Neuronal stem cell (in vitro differentiated cells): ENCODE results near the gene APLP2.

Experiments used
- DNase-seq: peaks from one replicate; pipeline ENCODE4 v3.0.0-alpha.2; 2013; ENCODE audit warnings: low spot score
- H2AFZ ChIP-seq: one replicate; pipeline ENCODE4 v1.6.1; 2013; ENCODE audit warnings: mild to moderate bottlenecking, low read length, inconsistent platforms
- H2AK5ac ChIP-seq: 2 replicates; pipeline ENCODE4 v1.6.1; 2013; ENCODE audit warnings: low read depth, mild to moderate bottlenecking, inconsistent platforms, low read length, moderate library complexity, mixed read lengths
- H2BK120ac ChIP-seq: 2 replicates; pipeline ENCODE4 v1.6.1; 2013; ENCODE audit warnings: low read depth, mild to moderate bottlenecking, inconsistent platforms, low read length, moderate library complexity, mixed read lengths
- H2BK12ac ChIP-seq: one replicate; pipeline ENCODE4 v1.6.1; 2013; ENCODE audit warnings: low read length, inconsistent platforms
- H2BK15ac ChIP-seq: 2 replicates; pipeline ENCODE4 v1.6.1; 2013; ENCODE audit warnings: mild to moderate bottlenecking, low read length, inconsistent platforms, mixed read lengths
- H2BK5ac ChIP-seq: one replicate; pipeline ENCODE4 v1.6.1; 2013; ENCODE audit warnings: inconsistent platforms, mild to moderate bottlenecking, low read length, moderate library complexity
- H3K14ac ChIP-seq: one replicate; pipeline ENCODE4 v1.6.1; 2013; ENCODE audit warnings: low read length, inconsistent platforms
- H3K18ac ChIP-seq: 2 replicates; pipeline ENCODE4 v1.6.1; 2013; ENCODE audit warnings: low read length, inconsistent platforms
- H3K23ac ChIP-seq: 2 replicates; pipeline ENCODE4 v1.6.1; 2013; ENCODE audit warnings: low read depth, mild to moderate bottlenecking, mixed read lengths, low read length, inconsistent platforms; ENCODE audit not compliant: poor library complexity
- H3K27ac ChIP-seq: replicated peaks from 3 replicates; pipeline ENCODE4 v1.5.1; 2013; ENCODE audit warnings: low read length, inconsistent platforms
- H3K27me3 ChIP-seq, 3 experiments: 2 replicates each; pipeline ENCODE4 v1.6.1; 2013; ENCODE audit warnings: low read length in 3 of 3, mild to moderate bottlenecking in 2 of 3, inconsistent platforms in 1 of 3, low read depth in 1 of 3, mixed read lengths in 1 of 3, moderate library complexity in 1 of 3; ENCODE audit not compliant: control insufficient read depth in 3 of 3, insufficient read depth in 3 of 3
- H3K36me3 ChIP-seq, 2 donors: replicated peaks in 1 of 2; 2 replicates each; pipeline ENCODE4 v1.6.1; 2013; ENCODE audit warnings: low read length in 2 of 2; ENCODE audit not compliant: control insufficient read depth in 2 of 2, insufficient read depth in 2 of 2
- H3K4ac ChIP-seq: 2 replicates; pipeline ENCODE4 v1.6.1; 2013; ENCODE audit warnings: inconsistent platforms, mild to moderate bottlenecking, low read length, moderate library complexity
- H3K4me1 ChIP-seq, 2 donors: 1 replicate in 1 of 2; 2 replicates in 1 of 2; pipeline ENCODE4 v1.6.1; 2013; ENCODE audit warnings: low read length in 2 of 2, low read depth in 1 of 2; ENCODE audit not compliant: control insufficient read depth in 2 of 2, insufficient read depth in 1 of 2
- H3K4me2 ChIP-seq: one replicate; pipeline ENCODE4 v1.6.1; 2013; ENCODE audit warnings: mild to moderate bottlenecking, low read length, inconsistent platforms; ENCODE audit not compliant: insufficient read depth, poor library complexity, severe bottlenecking
- H3K4me3 ChIP-seq, 2 donors: 2 replicates each; pipeline ENCODE4 v1.5.1; 2013; ENCODE audit warnings: low read length in 2 of 2, mild to moderate bottlenecking in 2 of 2, inconsistent platforms in 1 of 2, moderate library complexity in 1 of 2
- H3K79me1 ChIP-seq: one replicate; pipeline ENCODE4 v1.6.1; 2013; ENCODE audit warnings: low read depth, mild to moderate bottlenecking, inconsistent platforms, low read length, moderate library complexity
- H3K9ac ChIP-seq: one replicate; pipeline ENCODE4 v1.6.1; 2013; ENCODE audit warnings: mild to moderate bottlenecking, low read depth, low read length, inconsistent platforms; ENCODE audit not compliant: poor library complexity
- H3K9me3 ChIP-seq, 2 donors: replicated peaks in 1 of 2; 2 replicates each; pipeline versions ENCODE3 to v1.6.1; 2013; ENCODE audit warnings: low read length in 2 of 2, mild to moderate bottlenecking in 2 of 2, inconsistent platforms in 1 of 2, low read depth in 1 of 2, mixed read lengths in 1 of 2, moderate library complexity in 1 of 2; ENCODE audit not compliant: control insufficient read depth in 2 of 2, insufficient read depth in 1 of 2
- H4K8ac ChIP-seq: one replicate; pipeline ENCODE4 v1.6.1; 2013; ENCODE audit warnings: low read depth, mild to moderate bottlenecking, inconsistent platforms, low read length, moderate library complexity
- H4K91ac ChIP-seq: one replicate; pipeline ENCODE4 v1.6.1; 2013; ENCODE audit warnings: low read length, low read depth, mild to moderate bottlenecking, inconsistent platforms; ENCODE audit not compliant: poor library complexity
- WGBS, 2 donors: extraction: QIAGEN DNeasy Blood & Tissue Kit; methylation state at CpG; one replicate each; pipeline ENCODE4 v1.1.7; 2013; ENCODE audit warnings: missing lambda C conversion rate in 2 of 2, mixed read lengths in 1 of 2; ENCODE audit not compliant: insufficient read length in 2 of 2, insufficient replicate concordance in 1 of 2; ENCODE audit errors: extremely low coverage in 2 of 2; 5-methylcytosine and 5-hydroxymethylcytosine counted together

APLP2 gene

GRCh38 chr11:130125638-130126037, 55.9 kb downstream of the APLP2 start:
- Histone ChIP-seq H3K18ac (no peak overlapping the region), H3K4me1 (no peaks in the 10 kb centered on the region), H3K36me3 (peaks cover 59 to 100% of the 10 kb centered on the region in 2 donors), H3K14ac (no peak overlapping the region), H2AK5ac (no peak overlapping the region), H3K27ac (no peak overlapping the region), H2BK120ac (no peak overlapping the region), H3K4me2 (no peak overlapping the region), H2AFZ (no peak overlapping the region), H4K8ac (no peak overlapping the region), H3K27me3 (no peaks in the 10 kb centered on the region), H3K4me3 (no peak overlapping the region), H3K23ac (no peak overlapping the region), H2BK15ac (no peak overlapping the region), H2BK5ac (no peak overlapping the region), H4K91ac (no peak overlapping the region), H3K9ac (no peak overlapping the region), H2BK12ac (no peak overlapping the region), H3K9me3 (no peaks in the 10 kb centered on the region), H3K4ac (no peak overlapping the region), H3K79me1 (peaks cover 1% of the 10 kb centered on the region)
- no peak for DNase-seq
- no CpG with 5 or more reads among the region's 4 CpGs for WGBS, 2 donors

- Histone ChIP-seq H3K4ac (no peak overlapping the region), H2AFZ (no peak overlapping the region), H3K18ac (no peak overlapping the region), H3K36me3 (peaks cover 60 to 100% of the 10 kb centered on the region in 2 donors), H3K4me1 (no peaks in the 10 kb centered on the region), H2BK15ac (no peak overlapping the region), H3K4me3 (no peak overlapping the region), H3K9me3 (no peaks in the 10 kb centered on the region), H4K8ac (no peak overlapping the region), H3K27ac (no peak overlapping the region), H2BK120ac (no peak overlapping the region), H2BK5ac (no peak overlapping the region), H3K27me3 (no peaks in the 10 kb centered on the region), H3K9ac (no peak overlapping the region), H2BK12ac (no peak overlapping the region), H3K23ac (no peak overlapping the region), H3K14ac (no peak overlapping the region), H4K91ac (no peak overlapping the region), H3K79me1 (peaks cover 1% of the 10 kb centered on the region), H3K4me2 (no peak overlapping the region), H2AK5ac (no peak overlapping the region)
- no peak for DNase-seq
- no CpG with 5 or more reads among the region's 5 CpGs for WGBS, 2 donors
These were observed 56.8 kb downstream of the APLP2 start for GRCh38 chr11:130126516-130126915.

DNA sequence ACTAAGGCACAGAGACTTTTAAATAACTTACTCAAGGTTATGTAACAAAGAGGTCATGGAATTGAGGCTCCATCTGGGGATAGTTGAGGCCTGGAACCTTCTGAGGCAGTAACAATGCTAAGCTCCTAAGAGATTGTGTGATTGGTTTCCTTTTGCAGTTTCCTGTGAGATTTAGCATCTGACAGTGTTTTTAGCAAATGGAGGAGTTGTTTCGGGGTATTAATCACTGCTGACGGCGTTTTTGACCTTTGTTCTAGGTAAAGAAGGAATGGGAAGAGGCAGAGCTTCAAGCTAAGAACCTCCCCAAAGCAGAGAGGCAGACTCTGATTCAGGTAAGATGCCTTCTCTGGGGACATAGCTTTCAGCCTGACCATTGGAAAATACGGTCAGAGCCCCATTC, 57.8 kb downstream of the APLP2 start:
- H3K27me3 ChIP-seq = no peaks in the 10 kb centered on the region
- no peak overlapping the region for H2BK12ac ChIP-seq
- H3K9ac ChIP-seq = no peak overlapping the region
- no peak overlapping the region for H4K91ac ChIP-seq
- no peak overlapping the region for H4K8ac ChIP-seq
- no peak overlapping the region for H3K27ac ChIP-seq
- H2AFZ ChIP-seq = no peak overlapping the region
- no peak overlapping the region for H2BK120ac ChIP-seq
- H2BK5ac ChIP-seq = no peak overlapping the region
- H3K4ac ChIP-seq = no peak overlapping the region
- WGBS, 2 donors = no CpG with 5 or more reads among the region's 4 CpGs
- no peak overlapping the region for H3K23ac ChIP-seq
- peaks cover 1% of the 10 kb centered on the region for H3K79me1 ChIP-seq
- no peaks in the 10 kb centered on the region for H3K4me1 ChIP-seq
- no peak overlapping the region for H2AK5ac ChIP-seq
- DNase-seq = no peak
- peaks cover 3% of the 10 kb centered on the region in 2 donors for H3K9me3 ChIP-seq
- no peak overlapping the region for H2BK15ac ChIP-seq
- H3K14ac ChIP-seq = no peak overlapping the region
- H3K36me3 ChIP-seq = peaks cover 58 to 100% of the 10 kb centered on the region in 2 donors
- H3K4me2 ChIP-seq = no peak overlapping the region
- H3K4me3 ChIP-seq = no peak overlapping the region
- no peak overlapping the region for H3K18ac ChIP-seq

GRCh38 chr11:130128626-130129025, 58.9 kb downstream of the APLP2 start:
- H3K27me3 ChIP-seq = no peaks in the 10 kb centered on the region
- no peak overlapping the region for H3K18ac ChIP-seq
- H3K79me1 ChIP-seq = peaks cover 1% of the 10 kb centered on the region
- no peak overlapping the region for H2AFZ ChIP-seq
- no peak overlapping the region for H3K4ac ChIP-seq
- no peak overlapping the region for H3K4me2 ChIP-seq
- H3K36me3 ChIP-seq = peaks cover 55 to 100% of the 10 kb centered on the region in 2 donors
- no peak overlapping the region for H3K14ac ChIP-seq
- no peak overlapping the region for H3K27ac ChIP-seq
- no peak overlapping the region for H2BK5ac ChIP-seq
- peaks cover 3 to 6% of the 10 kb centered on the region in 2 donors for H3K9me3 ChIP-seq
- WGBS, 2 donors = no CpG with 5 or more reads among the region's 2 CpGs
- no peak overlapping the region for H4K91ac ChIP-seq
- H3K4me1 ChIP-seq = no peaks in the 10 kb centered on the region
- H2BK120ac ChIP-seq = no peak overlapping the region
- no peak for DNase-seq
- H3K23ac ChIP-seq = no peak overlapping the region
- no peak overlapping the region for H2BK12ac ChIP-seq
- no peak overlapping the region for H4K8ac ChIP-seq
- no peak overlapping the region for H2AK5ac ChIP-seq
- H3K9ac ChIP-seq = no peak overlapping the region
- H3K4me3 ChIP-seq = no peak overlapping the region
- H2BK15ac ChIP-seq = no peak overlapping the region
